ACC112 (cell line): ENCODE results near the gene IL6.

ENCODE experiments used
- H2AFZ ChIP-seq: fragments of 200-600 bp; sonication (generic); one replicate; pipeline ENCODE4 v1.6.0; 2017; ENCODE audit warnings: antibody characterized with exemption, low read length; ENCODE audit not compliant: unreplicated experiment
- H3K27ac ChIP-seq: fragments of 200-600 bp; sonication (generic); 2 replicates; pipeline ENCODE4 v1.5.1; 2014; ENCODE audit warnings: low read depth, mild to moderate bottlenecking, antibody characterized with exemption, low read length, moderate library complexity
- H3K27me3 ChIP-seq: fragments of 200-600 bp; sonication (generic); 2 replicates; pipeline ENCODE4 v1.6.1; 2014; ENCODE audit warnings: mild to moderate bottlenecking, antibody characterized with exemption, low read length, moderate library complexity, mixed read lengths; ENCODE audit not compliant: insufficient read depth
- H3K36me3 ChIP-seq: fragments of 200-600 bp; sonication (generic); 2 replicates; pipeline ENCODE4 v1.6.1; 2016; ENCODE audit warnings: mild to moderate bottlenecking, antibody characterized with exemption, low read length, moderate library complexity, mixed read lengths; ENCODE audit not compliant: insufficient read depth
- H3K4me1 ChIP-seq: fragments of 200-600 bp; sonication (generic); one replicate; pipeline ENCODE4 v1.6.1; 2016; ENCODE audit warnings: low read length, mixed read lengths; ENCODE audit not compliant: insufficient read depth, unreplicated experiment, control insufficient read depth
- H3K4me3 ChIP-seq: fragments of 200-600 bp; sonication (generic); 2 replicates; pipeline ENCODE4 v1.5.1; 2014; ENCODE audit warnings: mild to moderate bottlenecking, low read depth, low read length
- H3K79me2 ChIP-seq: fragments of 200-600 bp; sonication (generic); one replicate; pipeline ENCODE4 v1.6.0; 2016; ENCODE audit warnings: low read length; ENCODE audit not compliant: control insufficient read depth, unreplicated experiment, insufficient read depth

IL6 gene

GRCh38 chr7:22727714-22728035 lies 675 bp downstream of the IL6 start:
- Histone ChIP-seq H3K27ac (peak overlapping the region; percentile 96), H2AFZ (no peak overlapping the region), H3K4me3 (peak overlapping the region; percentile 86), H3K27me3 (no peaks in the 10 kb centered on the region), H3K4me1 (peaks cover 51% of the 10 kb centered on the region), H3K36me3 (peaks cover 23% of the 10 kb centered on the region), H3K79me2 (peaks cover 22% of the 10 kb centered on the region)

GRCh38 chr7:22728401-22729029 lies 1.5 kb downstream of the IL6 start:
- Histone ChIP-seq H3K79me2 (peaks cover 22% of the 10 kb centered on the region), H3K36me3 (peaks cover 23% of the 10 kb centered on the region), H3K4me1 (peaks cover 42% of the 10 kb centered on the region), H2AFZ (no peak overlapping the region), H3K4me3 (peak overlapping the region; percentile 86), H3K27me3 (no peaks in the 10 kb centered on the region), H3K27ac (peak overlapping the region; percentile 96)

GRCh38 chr7:22729180-22729825 lies 2.3 kb downstream of the IL6 start:
- H3K27me3 ChIP-seq: no peaks in the 10 kb centered on the region

GRCh38 chr7:22730066-22730710 lies 3.2 kb downstream of the IL6 start:
- H3K4me1 ChIP-seq: peaks cover 38% of the 10 kb centered on the region
- no peaks in the 10 kb centered on the region for H3K27me3 ChIP-seq
- peaks cover 22% of the 10 kb centered on the region for H3K79me2 ChIP-seq
- H3K4me3 ChIP-seq: peak overlapping the region; percentile 86
- H2AFZ ChIP-seq: no peak overlapping the region
- peak overlapping the region; percentile 96 for H3K27ac ChIP-seq
- H3K36me3 ChIP-seq: peaks cover 23% of the 10 kb centered on the region

More at GRCh38 chr7:22729180-22729825, 2.3 kb downstream of the IL6 start:
- peaks cover 22% of the 10 kb centered on the region for H3K79me2 ChIP-seq
- H3K4me1 ChIP-seq: peaks cover 38% of the 10 kb centered on the region
- H3K36me3 ChIP-seq: peaks cover 23% of the 10 kb centered on the region
- peak overlapping the region; percentile 96 for H3K27ac ChIP-seq
- H2AFZ ChIP-seq: no peak overlapping the region
- H3K4me3 ChIP-seq: peak overlapping the region; percentile 86

- no peak overlapping the region for H2AFZ ChIP-seq
- H3K79me2 ChIP-seq: peaks cover 22% of the 10 kb centered on the region
- H3K27ac ChIP-seq: peak overlapping the region; percentile 96
- H3K4me3 ChIP-seq: peak overlapping the region; percentile 23; the same call in 1 of the 2 replicates
- H3K36me3 ChIP-seq: peaks cover 23% of the 10 kb centered on the region
- H3K27me3 ChIP-seq: no peaks in the 10 kb centered on the region
- H3K4me1 ChIP-seq: peaks cover 31% of the 10 kb centered on the region
Observed at GRCh38 chr7:22730921-22731654, 4.1 kb downstream of the IL6 start.

GRCh38 chr7:22731766-22732165 lies 4.8 kb downstream of the IL6 start:
- H3K36me3 ChIP-seq: peaks cover 23% of the 10 kb centered on the region
- H3K79me2 ChIP-seq: peaks cover 22% of the 10 kb centered on the region
- H3K4me3 ChIP-seq: no peak overlapping the region
- no peaks in the 10 kb centered on the region for H3K27me3 ChIP-seq
- H3K4me1 ChIP-seq: peaks cover 28% of the 10 kb centered on the region
- peak overlapping the region; percentile 96; the same call in 1 of the 2 replicates for H3K27ac ChIP-seq
- H2AFZ ChIP-seq: no peak overlapping the region

GRCh38 chr7:22732556-22733126 lies 5.6 kb downstream of the IL6 start:
- H3K27me3 ChIP-seq: no peaks in the 10 kb centered on the region
- H3K4me3 ChIP-seq: no peak overlapping the region
- no peak overlapping the region for H2AFZ ChIP-seq
- H3K4me1 ChIP-seq: peaks cover 28% of the 10 kb centered on the region
- no peak overlapping the region for H3K27ac ChIP-seq
- peaks cover 17% of the 10 kb centered on the region for H3K79me2 ChIP-seq
- H3K36me3 ChIP-seq: peaks cover 23% of the 10 kb centered on the region

- Histone ChIP-seq H3K27me3 (no peaks in the 10 kb centered on the region), H3K27ac (no peak overlapping the region), H2AFZ (no peak overlapping the region), H3K79me2 (peaks cover 7% of the 10 kb centered on the region), H3K4me1 (peaks cover 22% of the 10 kb centered on the region), H3K4me3 (no peak overlapping the region), H3K36me3 (peaks cover 19% of the 10 kb centered on the region)
Observed at GRCh38 chr7:22733761-22734160, 6.8 kb downstream of the IL6 start.

GRCh38 chr7:22743014-22743413 lies 16.0 kb downstream of the IL6 start:
- Histone ChIP-seq H3K4me3 (no peak overlapping the region), H3K79me2 (no peaks in the 10 kb centered on the region), H3K36me3 (no peaks in the 10 kb centered on the region), H2AFZ (no peak overlapping the region), H3K27ac (no peak overlapping the region), H3K4me1 (no peaks in the 10 kb centered on the region), H3K27me3 (no peaks in the 10 kb centered on the region)

- H3K36me3 ChIP-seq: no peaks in the 10 kb centered on the region
- no peak overlapping the region for H2AFZ ChIP-seq
- H3K27me3 ChIP-seq: no peaks in the 10 kb centered on the region
Observed at GRCh38 chr7:22751341-22751740, 24.3 kb downstream of the IL6 start.

More at GRCh38 chr7:22751341-22751740, 24.3 kb downstream of the IL6 start:
- H3K79me2 ChIP-seq: no peaks in the 10 kb centered on the region
- H3K27ac ChIP-seq: no peak overlapping the region
- H3K4me3 ChIP-seq: no peak overlapping the region
- H3K4me1 ChIP-seq: no peaks in the 10 kb centered on the region
